Activated CD4-positive, alpha-beta T cell treated with anti-CD3 and anti-CD28 coated beads for 48 hours (primary cell): ENCODE data around the gene NFIX.
"Not testable (repeated sequence)": the region's sequence is repeated elsewhere in the genome, so short reads cannot be mapped to it uniquely, and the experiment has no call there.

Source experiments
- DNase-seq: peaks from one replicate; pipeline ENCODE4 v3.0.0-alpha.2; 2020

The NFIX gene

DNA sequence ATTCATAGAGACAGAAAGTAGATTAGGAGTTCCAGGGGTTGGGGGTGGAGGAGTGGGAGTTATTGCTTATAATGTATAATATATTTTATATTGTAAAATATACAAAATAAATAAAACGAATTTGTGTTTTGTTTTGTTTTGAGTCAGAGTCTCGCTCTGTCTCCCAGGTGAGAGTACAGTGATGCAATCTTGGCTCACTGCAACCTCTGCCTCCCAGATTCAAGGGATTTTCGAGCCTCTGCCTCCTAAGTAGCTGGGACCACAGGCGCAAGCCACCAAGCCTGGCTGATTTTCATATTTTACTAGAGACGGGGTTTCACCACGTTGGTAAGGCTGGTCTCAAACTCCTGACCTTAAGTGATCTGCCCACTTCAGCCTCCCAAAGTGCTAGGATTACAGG lies 35.8 kb upstream of the NFIX start:
- no peak for DNase-seq

DNA sequence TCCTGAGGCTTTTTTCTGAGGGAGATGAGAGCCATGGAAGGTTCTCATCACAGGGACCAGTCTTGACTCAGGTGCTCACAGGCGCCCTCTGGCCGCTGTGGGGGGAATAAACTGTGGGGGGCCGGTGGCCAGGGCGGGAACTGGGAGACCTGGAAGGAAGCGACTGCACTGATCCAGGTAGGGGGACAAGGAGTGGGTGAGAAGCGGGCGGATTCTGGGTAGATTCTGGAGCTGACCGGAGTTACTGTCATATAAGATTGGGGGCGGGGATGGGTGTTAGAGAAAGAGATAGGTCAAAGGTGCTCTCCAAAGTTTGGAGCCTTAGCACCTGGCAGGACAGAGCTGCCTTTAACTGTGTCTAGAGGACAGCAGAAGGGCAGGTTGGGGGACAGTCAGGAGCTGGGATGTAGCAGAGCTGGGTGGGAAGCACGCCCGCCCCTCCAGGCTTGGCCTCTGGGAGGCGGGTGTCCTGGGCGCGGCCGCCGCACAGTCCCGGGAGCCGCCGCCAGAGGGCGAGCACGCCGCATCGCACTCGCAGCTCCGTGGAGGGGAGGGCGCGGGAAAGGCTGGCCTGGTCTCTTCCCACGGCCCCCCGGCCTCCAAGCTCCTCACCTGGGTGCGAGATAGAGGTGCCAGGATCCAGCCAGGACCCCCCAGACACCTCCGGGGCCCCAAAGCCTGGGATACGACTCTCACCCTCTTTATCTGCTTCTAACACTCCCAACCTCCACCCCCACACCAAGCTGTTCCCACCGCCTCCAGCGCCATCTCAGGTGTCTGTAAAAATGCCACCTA lies 30.1 kb upstream of the NFIX start:
- DNase-seq = peak; percentile 91

DNA sequence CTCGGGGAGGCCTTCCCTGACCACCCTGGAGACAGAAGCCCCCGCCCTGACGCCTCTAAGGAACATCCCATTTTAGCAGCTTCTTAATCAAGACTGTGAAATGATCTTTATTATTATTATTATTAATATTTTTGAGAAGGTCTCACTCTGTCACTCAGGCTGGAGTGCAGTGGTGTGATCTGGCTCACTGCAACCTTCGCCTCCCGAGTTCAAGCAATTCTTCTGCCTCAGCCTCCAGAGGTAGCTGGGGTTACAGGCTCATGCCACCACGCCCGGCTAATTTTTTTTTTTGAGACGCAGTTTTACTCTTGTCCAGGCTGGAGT lies 29.5 kb upstream of the NFIX start:
- DNase-seq = no peak

DNA sequence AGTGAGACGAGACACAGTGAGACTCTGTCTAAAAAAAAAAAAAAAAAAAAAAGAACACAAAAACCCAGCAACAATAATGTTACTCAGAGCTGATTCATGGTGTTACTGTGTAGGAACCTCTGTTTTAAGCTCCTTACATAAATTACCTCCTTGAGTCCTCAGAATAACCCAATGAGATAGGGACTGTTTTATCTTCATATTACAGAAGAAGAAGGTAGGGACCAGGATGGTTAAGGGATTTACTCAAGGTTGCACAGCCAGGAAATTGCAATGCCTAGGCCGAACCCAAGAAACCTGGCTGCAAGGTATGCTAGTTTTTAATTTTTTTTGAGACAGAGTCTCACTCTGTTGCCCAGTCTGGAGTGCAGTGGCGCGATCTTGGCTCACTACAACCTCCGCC lies 27.4 kb upstream of the NFIX start:
- no peak for DNase-seq

DNA sequence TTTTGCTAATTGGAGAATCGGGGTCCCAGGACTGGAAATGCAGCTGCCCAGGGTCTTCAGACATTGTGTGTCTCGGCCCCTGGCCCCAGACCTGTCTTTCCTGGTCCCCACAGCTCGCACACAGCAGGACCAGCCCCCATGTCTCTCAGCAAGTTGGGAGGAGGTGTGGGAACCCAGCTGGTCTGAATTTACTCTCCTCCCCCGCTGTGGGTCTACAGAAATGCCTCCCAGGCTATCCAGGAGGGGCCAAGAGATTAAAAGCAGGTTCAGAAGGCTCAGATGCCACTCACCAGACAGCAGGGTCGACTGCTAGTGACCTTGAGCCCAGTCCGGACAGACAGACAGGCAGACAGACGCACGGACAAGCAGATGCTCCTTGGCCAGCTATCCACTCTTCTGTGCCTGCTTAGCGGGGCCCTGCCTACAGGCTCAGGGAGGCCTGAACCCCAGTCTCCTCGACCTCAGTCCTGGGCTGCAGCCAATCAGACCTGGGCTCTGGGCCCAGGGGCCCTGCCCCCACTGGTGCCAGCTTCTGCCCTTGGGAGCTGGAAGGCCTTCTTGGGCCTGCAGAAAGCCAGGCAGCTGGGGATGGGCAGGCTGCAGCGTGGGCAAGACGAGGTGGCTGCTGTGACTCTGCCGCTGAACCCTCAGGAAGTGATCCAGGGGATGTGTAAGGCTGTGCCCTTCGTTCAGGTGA lies 25.8 kb upstream of the NFIX start, which contains the start of gene DAND5:
TSS of gene DAND5 (plus strand) at position 285 of the 697 bp plus-strand sequence. CDS start at position 370, 85 bp downstream.
- DNase-seq = no peak

DNA sequence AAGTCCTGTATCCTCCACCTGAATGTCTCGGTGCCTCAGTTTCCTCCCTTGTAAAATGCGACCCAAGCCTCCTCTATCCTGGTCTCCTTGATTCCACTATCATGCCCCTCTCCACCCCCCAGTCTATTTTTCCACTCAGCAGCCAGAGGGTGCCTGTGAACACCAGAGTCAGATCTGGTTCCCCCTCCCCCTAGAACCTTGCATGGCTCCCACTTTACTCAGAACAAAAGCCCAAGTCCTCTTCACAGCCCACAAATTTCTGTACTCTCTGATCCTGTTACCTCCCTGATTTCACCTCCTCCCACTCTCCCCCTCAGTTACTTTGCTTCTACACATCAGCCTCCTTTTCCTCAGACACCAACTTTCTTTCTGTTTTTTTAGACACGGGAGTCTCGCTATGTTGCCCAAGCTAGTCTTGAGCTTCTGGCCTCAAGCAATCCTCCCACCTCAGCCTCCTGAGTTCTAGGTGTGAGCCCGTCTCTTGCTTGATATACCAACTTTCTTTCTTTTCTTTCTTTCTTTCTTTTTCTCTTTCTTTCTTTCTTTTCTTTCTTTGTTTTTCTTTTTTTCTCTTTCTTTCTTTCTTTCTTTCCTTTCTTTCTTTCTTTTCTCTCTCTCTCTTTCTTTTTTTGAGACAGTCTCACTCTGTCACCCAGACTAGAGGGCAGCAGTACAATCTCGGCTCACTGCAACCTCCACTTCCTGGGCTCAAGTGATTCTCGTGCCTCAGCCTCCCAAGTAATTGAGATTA lies 25.0 kb upstream of the NFIX start:
- DNase-seq = no peak

DNA sequence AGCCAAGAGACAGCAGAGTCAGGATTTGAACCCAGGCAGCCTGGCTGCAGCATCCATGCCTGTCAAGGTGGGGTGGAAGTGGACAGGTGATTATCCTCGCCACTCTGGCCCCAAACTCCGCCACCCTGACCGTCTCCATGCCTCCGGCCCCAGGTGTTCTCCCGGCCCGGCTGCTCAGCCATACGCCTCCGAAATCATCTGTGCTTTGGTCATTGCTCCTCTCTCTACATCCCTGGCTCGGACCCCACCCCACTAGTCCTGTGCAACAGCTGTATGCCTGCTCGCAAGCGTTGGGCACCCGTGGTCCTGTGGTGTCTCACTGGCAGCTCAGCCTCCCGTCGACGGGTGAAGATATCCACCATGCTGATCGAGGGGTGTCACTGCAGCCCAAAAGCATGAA lies 22.0 kb upstream of the NFIX start:
- no peak for DNase-seq

DNA sequence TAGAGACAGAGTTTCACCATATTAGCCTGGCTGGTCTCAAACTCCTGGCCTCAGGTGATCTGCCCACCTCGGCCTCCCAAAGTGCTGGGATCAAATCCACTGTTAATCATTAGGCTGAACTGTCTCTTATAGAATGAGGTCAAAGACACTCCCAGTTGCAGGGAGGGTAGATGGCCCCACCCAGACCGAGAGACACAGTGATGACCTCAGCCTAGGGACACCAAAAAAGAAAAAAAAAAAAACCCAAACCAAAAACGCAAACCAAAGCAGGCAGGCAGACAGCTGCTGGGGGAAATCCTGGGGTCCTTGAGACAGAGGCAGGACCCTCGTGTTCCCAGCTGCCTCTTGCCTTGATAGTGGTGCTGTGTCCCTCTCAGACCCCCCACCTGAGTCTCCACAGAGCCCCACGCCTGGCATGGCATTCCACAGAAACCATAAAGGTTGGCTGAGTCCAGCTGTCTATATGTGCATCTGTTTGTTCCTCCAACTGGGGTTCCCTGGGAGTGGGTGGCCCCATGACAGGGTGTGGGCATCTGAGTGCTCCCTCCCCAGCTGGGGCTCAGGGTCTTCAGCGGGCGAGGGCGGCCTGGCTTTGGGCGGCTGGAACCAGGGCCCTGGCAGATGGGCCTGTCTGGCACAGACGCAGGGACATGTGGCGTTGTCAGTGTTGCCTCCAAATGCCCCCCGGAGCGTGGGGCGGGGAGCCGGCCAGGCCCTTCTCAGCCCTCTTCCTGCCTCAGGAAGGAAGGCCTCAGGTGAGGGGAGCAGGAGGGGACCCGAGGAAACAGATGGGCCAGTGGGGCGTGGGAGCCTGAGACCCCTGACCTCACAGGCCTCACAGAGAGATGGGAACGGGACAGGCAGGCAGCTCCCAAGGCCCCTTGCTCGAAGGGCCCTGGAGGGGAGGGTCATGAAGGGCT lies 20.7 kb upstream of the NFIX start:
- no peak for DNase-seq

DNA sequence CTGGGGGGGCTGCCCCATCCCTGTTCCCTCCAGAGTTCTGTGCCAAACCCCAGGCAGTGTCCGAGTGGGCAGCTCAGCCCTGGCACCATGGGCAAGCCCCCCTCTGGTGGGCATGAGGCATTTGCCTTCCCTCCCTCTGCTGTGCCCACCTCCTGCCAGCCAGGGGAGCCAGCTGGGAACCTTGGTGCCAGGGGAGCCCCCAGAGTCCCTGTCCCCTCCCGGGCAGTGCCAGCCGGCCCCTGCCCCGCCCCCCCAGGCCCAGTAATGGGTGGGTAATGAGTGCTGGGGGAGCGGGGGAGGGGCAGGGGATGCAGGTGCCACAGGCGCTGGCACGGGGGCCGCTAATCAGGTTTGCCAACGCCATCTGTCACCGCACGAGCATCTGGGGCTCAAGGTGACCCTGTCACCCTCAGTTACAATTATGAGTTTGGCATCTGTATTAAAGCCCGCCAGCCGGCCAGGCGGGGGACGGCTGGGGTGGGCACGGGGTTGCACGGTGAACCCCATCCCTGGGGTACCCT lies 20.0 kb upstream of the NFIX start:
- DNase-seq = no peak

DNA sequence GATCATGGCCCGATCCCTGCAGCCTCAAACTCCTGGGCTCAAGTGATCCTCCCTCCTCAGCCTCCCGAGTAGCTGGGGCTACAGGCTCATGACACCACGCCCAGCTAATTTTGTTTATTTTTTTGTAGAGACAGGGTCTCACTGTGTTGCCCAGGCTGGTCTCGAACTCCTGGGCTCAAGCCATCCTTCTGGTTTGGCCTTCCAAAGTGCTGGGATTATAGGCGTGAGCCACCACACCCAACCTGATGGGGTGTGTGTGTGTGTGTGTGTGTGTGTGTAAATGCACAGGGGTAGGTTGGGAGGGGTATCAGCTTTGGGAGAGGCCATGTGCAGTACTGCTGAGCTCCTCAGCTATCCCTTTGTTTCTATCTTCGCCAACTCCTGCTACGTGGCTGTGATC lies 19.2 kb upstream of the NFIX start:
- DNase-seq = not testable (repeated sequence)

DNA sequence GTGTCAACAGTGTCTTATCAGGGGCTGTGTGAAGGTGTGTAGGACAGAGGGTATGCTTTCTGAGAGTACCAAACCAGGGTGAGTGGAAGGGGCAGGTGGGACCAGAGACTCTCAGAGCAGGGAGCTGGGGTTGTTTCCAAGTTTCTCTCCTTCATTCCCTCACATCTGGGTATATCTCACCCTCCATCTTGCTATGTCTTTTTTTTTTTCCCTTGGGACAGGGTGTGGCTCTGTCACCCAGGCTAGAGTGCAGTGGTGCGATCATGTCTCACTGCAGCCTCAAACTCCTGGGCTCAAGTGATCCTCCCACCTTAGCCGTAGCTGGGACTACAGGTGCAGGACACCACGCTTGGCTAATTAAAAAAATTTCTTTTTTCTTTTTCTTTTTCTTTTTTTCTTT lies 15.3 kb upstream of the NFIX start:
- no peak for DNase-seq

DNA sequence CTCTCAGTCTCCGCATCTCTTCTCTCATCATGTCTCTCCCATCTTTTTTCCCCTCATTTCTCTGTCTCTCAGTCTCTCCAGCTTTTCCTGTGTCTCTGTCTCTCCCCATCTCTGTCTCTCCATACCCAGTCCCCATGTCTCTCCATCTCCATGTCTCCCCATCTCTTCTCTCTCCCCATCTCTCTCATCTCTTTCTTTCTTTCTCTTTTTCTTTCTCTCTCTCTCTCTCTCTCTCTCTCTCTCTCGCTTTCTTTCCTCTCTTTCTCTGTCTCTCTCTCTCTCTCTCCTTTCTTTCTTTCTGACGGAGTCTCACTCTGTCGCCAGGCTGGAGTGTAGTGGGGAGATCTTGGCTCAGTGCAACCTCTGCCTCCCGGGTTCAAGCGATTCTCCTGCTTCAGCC lies 12.6 kb upstream of the NFIX start:
- no peak for DNase-seq

DNA sequence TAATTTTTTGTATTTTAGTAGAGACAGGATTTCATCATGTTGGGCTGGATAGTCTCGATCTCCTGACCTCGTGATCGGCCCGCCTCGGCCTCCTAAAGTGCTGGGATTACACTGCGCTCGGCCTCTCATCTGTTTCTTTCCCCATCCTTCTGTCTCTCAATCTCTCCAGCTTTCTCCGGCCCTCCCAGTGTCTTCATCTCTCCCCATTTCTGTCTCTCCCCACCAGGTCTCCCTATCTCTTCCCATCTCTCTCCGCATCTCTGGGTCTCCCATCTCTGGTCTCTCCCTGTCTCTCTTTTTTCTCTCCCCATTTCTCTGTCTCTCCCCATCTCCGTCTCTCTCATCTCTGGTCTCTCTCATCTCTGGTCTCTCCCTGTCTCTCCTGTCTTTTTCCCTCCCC lies 12.2 kb upstream of the NFIX start:
- no peak for DNase-seq

DNA sequence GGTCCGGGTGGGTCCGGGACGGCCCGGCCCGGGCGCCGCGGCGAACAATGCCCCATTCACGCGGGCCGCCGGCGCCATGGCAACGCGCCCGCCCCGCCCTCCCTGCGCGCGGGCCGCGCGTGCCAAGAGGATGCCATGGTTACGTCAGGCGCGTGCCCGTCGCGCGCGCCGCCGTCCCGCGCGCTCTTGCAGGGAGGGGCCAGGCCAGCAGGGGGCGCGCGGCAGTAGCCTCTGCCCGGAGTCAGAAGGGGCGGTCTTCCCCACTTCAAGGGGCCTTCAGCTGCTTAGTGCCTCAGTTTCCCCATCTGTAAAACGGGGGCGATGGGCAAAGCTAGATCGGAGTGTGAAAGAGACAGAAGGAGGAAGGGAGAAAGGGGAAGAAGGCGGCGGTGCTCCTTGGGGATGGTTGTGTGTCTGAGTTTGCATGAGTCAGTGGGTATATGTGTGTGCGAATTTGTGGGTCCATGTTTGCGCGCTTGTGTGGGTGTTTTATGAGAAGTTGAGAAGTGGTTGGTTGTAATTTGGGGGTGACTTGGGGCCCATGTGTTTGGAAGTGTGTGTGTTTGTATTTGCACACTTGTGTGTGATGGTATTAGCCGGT lies 11.6 kb upstream of the NFIX start:
- DNase-seq = peak; percentile 86

DNA sequence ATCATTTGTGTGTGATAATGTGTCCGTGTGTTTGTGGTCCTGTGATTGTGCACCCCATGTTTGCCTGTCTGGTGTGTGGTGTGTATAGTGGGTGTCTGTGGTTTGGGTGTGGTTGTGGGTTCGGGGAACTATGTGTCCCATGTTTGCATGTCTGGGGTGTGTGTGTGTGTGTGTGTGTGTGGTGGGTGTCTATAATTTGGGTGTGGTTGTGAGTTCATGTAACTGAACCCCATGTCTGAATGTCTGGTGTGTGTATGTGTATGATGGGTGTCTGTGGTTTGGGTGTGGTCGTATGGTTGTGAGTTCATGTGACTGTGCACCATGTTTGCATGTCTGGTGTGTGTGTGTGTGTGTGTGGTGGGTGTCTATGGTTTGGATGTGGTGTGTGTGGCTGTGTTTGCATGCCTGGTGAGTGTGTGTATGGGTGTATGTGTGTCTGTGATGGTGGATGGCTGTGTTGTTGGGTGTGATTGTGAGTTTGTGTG lies 11.1 kb upstream of the NFIX start:
- DNase-seq = no peak

DNA sequence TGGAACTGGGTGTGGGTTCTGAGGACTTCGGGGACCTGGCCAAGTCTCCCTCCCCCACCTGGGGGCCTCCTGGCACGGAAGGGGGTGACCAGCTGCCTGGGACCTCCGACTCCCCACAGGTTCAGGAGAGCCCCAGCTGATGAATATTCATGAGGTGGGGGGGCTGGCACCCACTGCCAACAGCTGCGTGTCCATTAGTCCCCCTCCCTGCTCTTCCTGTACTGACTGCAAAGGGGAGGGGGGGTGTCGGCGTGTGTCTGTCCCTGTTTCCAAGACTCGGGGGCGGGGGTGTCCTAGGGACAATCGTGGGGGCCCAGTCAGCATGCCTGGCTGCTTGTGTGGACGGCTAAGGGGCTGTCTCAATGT lies 10.6 kb upstream of the NFIX start:
- no peak for DNase-seq

DNA sequence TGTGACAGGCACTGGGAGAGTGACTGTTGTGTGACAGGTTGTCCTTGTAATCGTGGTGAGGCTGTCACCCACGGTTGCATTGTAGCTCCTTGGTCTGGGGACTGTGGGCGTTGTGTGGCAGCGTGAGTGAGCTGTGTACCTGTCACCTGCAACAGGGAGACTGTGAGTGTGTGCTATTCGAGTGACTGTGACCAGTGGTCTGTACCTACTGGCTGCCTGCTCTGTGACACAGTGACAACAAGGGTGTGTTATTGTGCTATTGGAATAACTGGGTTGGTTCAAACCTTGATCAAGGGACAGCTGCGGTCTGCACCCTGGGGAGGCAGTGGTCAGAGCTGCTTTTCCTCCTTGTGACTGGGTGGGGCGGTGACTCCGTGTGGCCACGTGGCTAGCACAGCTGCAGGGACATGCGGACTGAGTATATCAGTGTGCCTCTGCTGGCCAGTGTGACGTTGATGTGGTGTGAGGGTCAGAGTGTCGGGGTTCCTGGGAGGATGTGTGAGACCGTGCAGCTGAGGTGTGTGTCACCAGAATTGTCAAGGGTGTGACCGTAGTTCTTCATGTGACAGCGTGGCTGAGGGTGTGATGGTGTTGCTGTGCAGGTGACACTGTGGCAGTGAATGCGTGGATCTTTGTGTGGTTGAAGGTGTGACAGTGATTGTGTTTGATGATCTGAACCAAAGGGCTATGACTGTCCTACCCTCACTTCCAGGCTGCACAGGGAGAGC lies 10.1 kb upstream of the NFIX start:
- peak; percentile 36 for DNase-seq

DNA sequence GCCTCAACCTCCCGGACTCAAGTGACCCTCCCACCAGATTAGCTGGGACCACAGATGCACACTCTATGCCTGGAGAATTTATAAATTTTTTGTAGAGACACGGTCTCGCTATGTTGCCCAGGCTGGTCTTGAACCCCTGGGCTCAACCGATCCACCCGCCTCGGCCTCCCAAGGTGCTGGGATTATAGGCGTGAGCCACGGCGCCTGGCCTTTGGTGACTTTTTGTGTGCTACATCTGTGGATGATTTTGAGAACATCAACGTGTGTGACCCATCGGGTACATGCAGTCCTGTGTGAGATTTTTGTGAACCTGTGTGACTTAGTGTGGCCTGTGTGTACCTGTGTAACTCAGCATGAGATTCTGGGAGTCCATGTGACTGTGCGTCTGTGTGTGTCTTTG lies 8.5 kb upstream of the NFIX start:
- no peak for DNase-seq

DNA sequence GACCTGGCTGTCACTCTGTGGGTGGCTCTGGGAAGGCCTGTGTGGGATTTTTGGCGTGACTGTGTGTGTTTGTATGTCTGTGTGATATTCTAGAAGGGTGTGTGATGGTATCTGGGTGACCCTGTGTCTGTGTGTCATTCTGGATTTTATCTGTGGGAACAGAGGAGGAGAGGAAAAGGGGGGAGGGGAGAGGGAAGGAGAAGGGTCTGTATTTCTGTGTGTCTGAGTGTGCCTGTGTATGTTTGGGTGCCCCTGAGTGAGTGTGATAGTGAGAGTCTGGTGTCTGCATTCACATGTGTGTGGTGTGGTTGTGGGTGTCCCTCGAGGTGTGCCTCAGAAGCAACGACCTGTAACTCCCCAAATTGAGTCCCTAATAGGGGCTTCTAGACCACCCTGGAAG lies 8.1 kb upstream of the NFIX start:
- DNase-seq = no peak

DNA sequence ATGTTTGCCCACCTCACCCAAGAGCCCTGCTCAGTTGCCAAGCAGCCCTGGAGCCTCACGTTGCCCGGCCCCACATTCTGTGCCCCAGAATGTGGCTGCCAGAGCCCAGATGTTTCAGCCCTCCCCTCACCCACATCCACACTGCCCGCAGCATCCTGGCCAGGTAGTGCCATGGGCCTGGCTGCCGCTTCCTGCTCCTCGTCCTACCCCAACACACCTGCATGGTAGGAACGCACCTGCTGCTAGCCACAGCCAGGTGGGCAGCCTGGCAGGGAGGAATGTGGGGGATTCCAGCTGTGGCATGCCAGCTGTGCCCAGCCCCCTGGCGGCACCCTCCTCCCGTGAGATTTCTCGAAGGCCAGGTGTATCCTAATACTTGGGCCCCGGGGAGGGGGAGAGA lies 7.5 kb upstream of the NFIX start:
- DNase-seq = no peak

DNA sequence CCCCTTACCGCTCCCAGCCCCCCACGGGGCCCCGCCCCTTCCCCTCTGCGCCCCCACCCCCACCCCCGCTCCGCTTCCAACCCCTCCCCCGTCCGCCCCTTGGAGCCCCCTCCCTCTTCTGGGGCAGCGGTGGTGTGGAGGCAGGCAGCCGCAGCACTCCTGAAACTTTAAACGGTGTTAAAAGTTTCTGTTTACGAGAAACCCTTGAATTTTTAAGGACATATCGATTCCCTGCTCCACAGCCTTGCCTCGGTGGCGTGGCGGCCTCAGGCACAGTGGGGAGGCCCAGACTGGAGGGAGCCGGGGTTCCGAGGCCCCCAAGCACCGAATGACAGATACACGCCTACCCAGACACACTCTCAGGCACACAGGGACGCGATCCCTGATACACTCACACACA lies 4.8 kb upstream of the NFIX start:
- DNase-seq = no peak
